ENCODE results near the gene METTL9. TPM values are rescaled to one million over a fixed set of nuclear protein-coding genes. Genes with fewer than 3 reads are reported as not detected.

METTL9 gene
- total and polyA plus RNA-seq, 2 of the 13 experiments (the other 11 are each of a cell fraction or from before 2014, with no cell fraction given), result 123 to 204 TPM

DNA sequence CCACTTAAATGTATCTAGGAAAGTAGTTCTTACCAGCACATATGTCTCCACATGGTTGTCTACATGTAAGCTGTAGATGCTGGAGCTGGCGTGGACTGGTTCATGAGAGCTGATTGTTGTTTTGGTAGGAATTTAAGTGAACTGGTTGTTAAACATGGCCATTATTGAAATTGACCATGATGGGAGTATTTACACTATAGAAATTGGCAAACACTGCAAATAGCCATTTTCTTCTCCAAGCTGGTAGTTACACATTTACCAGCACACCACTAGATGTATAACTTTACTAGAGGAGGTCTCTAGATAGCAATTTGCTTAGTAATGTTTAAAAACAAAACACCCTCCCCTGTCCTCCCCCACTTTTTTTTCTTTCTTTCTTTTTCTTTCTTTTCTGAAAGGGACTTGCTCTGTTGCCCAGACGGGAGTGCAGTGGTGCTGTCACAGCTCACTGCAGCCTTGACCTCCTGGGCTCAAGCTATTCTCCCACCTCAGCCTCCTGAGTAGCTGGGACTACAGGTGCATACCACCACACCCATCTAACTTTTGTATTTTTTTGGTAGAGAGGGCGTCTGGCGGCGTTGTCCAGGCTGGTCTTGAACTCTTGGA, 28.8 kb downstream of the METTL9 start (continued):
- TF ChIP-seq, protein P1, sequence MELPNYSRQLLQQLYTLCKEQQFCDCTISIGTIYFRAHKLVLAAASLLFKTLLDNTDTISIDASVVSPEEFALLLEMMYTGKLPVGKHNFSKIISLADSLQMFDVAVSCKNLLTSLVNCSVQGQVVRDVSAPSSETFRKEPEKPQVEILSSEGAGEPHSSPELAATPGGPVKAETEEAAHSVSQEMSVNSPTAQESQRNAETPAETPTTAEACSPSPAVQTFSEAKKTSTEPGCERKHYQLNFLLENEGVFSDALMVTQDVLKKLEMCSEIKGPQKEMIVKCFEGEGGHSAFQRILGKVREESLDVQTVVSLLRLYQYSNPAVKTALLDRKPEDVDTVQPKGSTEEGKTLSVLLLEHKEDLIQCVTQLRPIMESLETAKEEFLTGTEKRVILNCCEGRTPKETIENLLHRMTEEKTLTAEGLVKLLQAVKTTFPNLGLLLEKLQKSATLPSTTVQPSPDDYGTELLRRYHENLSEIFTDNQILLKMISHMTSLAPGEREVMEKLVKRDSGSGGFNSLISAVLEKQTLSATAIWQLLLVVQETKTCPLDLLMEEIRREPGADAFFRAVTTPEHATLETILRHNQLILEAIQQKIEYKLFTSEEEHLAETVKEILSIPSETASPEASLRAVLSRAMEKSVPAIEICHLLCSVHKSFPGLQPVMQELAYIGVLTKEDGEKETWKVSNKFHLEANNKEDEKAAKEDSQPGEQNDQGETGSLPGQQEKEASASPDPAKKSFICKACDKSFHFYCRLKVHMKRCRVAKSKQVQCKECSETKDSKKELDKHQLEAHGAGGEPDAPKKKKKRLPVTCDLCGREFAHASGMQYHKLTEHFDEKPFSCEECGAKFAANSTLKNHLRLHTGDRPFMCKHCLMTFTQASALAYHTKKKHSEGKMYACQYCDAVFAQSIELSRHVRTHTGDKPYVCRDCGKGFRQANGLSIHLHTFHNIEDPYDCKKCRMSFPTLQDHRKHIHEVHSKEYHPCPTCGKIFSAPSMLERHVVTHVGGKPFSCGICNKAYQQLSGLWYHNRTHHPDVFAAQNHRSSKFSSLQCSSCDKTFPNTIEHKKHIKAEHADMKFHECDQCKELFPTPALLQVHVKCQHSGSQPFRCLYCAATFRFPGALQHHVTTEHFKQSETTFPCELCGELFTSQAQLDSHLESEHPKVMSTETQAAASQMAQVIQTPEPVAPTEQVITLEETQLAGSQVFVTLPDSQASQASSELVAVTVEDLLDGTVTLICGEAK (IDR thresholded peaks at IDR 0.05), result no peak
- TF ChIP-seq, protein P1 (CRISPR knock-in tag; IDR thresholded peaks at IDR 0.05), result no peak; the same call in 1 of the 2 replicates
- no peak for TF ChIP-seq ZNF501 (CRISPR knock-in tag; IDR thresholded peaks at IDR 0.05)
- no peak for TF ChIP-seq NFRKB (IDR thresholded peaks at IDR 0.05)
- no peak for TF ChIP-seq ZXDC (CRISPR knock-in tag; IDR thresholded peaks at IDR 0.05)
- no peak for TF ChIP-seq HNRNPH1 (optimal IDR thresholded peaks at IDR 0.05; ENCODE audit: low read depth, low read length)
- TF ChIP-seq, protein P2, sequence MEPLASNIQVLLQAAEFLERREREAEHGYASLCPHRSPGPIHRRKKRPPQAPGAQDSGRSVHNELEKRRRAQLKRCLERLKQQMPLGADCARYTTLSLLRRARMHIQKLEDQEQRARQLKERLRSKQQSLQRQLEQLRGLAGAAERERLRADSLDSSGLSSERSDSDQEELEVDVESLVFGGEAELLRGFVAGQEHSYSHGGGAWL (CRISPR knock-in tag; IDR thresholded peaks at IDR 0.05), result no peak
- TF ChIP-seq MTF1 (CRISPR knock-in tag; IDR thresholded peaks at IDR 0.05), result no peak
- TF ChIP-seq ZNF788 (CRISPR knock-in tag; IDR thresholded peaks at IDR 0.05; ENCODE audit: borderline replicate concordance), result peak; percentile 55; the same call in 1 of the 2 replicates
- no peak for TF ChIP-seq ZBTB7A (CRISPR knock-in tag; IDR thresholded peaks at IDR 0.05)
- TF ChIP-seq ZNF737 (CRISPR knock-in tag; IDR thresholded peaks at IDR 0.05; ENCODE audit: borderline replicate concordance), result no peak
- TF ChIP-seq ERF (CRISPR knock-in tag; IDR thresholded peaks at IDR 0.05), result peak; percentile 51; the same call in 1 of the 2 replicates
- no peak for TF ChIP-seq ZNF672 (CRISPR knock-in tag; IDR thresholded peaks at IDR 0.05)
- no peak for TF ChIP-seq ZBTB34 (CRISPR knock-in tag; IDR thresholded peaks at IDR 0.05)
- no peak for TF ChIP-seq GLI4 (CRISPR knock-in tag; IDR thresholded peaks at IDR 0.05; ENCODE audit: borderline replicate concordance)
- peak; percentile 66; the same call in 1 of the 2 replicates for TF ChIP-seq ZMYM3 (CRISPR knock-in tag; IDR thresholded peaks at IDR 0.05)
- no peak for TF ChIP-seq KDM4B (CRISPR knock-in tag; IDR thresholded peaks at IDR 0.05)

Data from HepG2 (cell line).